OCI-LY3 (cell line): ENCODE results near the gene MSMB.
"Not testable (repeated sequence)": the region's sequence is repeated elsewhere in the genome, so short reads cannot be mapped to it uniquely, and the experiment has no call there.

Source experiments
- EZH2phosphoT487 ChIP-seq: fragments of 200-600 bp; shearing (Covaris generic); IDR thresholded peaks from 2 replicates; pipeline ENCODE4 v1.6.1; 2018; ENCODE audit warnings: antibody characterized with exemption, mixed run types, low read depth
- TF ChIP-seq, protein P1 (sequence below): fragments of 200-600, 300-600 bp; sonication (generic); IDR thresholded peaks from 2 replicates; pipeline ENCODE4 v1.5.1; 2014; ENCODE audit warnings: antibody characterized with exemption, low read length, low read depth

DNA sequence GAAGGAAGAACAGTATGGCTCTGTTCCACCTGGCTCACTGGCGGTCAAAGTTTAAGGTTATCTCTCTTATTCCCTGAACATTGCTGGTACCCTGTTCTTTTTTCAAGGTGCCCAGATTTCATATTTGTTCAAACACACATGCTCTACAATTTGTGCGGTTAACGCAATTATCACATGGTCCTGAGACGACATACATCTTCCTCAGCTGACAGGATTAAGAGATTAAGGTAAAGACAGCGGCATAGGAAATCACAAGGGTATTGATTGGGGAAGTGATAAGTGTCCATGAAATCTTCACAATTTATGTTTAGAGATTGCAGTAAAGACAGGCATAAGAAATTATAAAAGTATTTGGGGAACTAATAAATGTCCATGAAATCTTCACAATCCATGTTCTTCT is 46.1 kb downstream of the MSMB start:
- TF ChIP-seq, protein P1, sequence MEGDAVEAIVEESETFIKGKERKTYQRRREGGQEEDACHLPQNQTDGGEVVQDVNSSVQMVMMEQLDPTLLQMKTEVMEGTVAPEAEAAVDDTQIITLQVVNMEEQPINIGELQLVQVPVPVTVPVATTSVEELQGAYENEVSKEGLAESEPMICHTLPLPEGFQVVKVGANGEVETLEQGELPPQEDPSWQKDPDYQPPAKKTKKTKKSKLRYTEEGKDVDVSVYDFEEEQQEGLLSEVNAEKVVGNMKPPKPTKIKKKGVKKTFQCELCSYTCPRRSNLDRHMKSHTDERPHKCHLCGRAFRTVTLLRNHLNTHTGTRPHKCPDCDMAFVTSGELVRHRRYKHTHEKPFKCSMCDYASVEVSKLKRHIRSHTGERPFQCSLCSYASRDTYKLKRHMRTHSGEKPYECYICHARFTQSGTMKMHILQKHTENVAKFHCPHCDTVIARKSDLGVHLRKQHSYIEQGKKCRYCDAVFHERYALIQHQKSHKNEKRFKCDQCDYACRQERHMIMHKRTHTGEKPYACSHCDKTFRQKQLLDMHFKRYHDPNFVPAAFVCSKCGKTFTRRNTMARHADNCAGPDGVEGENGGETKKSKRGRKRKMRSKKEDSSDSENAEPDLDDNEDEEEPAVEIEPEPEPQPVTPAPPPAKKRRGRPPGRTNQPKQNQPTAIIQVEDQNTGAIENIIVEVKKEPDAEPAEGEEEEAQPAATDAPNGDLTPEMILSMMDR = not testable (repeated sequence)
- not testable (repeated sequence) for TF ChIP-seq EZH2phosphoT487
